SK-N-SH treated with all-trans-retinoic acid at 6 μM for 48 hours (cell line): ENCODE results near the gene INPP5B.

ENCODE experiments used
- ATAC-seq: fragments of 200-7000 bp; cut with Tn5 transposase; 3 replicates; pipeline ENCODE4 v1.9.1; 2020; ENCODE audit warnings: mild to moderate bottlenecking, moderate library complexity
- ARNTL ChIP-seq: fragments of 450-650 bp; formaldehyde crosslinking; IDR thresholded peaks from 2 replicates; pipeline ENCODE4 v1.5.0; 2020; ENCODE audit warnings: low read depth, mild to moderate bottlenecking, moderate library complexity, borderline replicate concordance
- BACH2 ChIP-seq: fragments of 250-450 bp; sonication (Bioruptor Pico); IDR thresholded peaks from 2 replicates; pipeline ENCODE4 v1.9.0; 2021; ENCODE audit warnings: mild to moderate bottlenecking, borderline replicate concordance
- CSDC2 ChIP-seq: fragments of 250-450 bp; sonication (Bioruptor Pico); IDR thresholded peaks from 2 replicates; pipeline ENCODE4 v1.5.0; 2020; ENCODE audit warnings: mild to moderate bottlenecking, moderate library complexity
- GLIS3 ChIP-seq: fragments of 250-450 bp; sonication (Bioruptor Pico); IDR thresholded peaks from 2 replicates; pipeline ENCODE4 v1.5.0; 2020; ENCODE audit warnings: mild to moderate bottlenecking, moderate library complexity
- ISL1 ChIP-seq: fragments of 250-450 bp; sonication (Bioruptor Pico); IDR thresholded peaks from 2 replicates; pipeline ENCODE4 v2.1.2; 2022; ENCODE audit warnings: mild to moderate bottlenecking, moderate library complexity
- OSR1 ChIP-seq: fragments of 250-450 bp; sonication (Bioruptor Pico); IDR thresholded peaks from 2 replicates; pipeline ENCODE4 v1.8.0; 2022; ENCODE audit warnings: moderate library complexity, mild to moderate bottlenecking, inconsistent platforms
- PPARA ChIP-seq: fragments of 250-450 bp; sonication (Bioruptor Pico); IDR thresholded peaks from 2 replicates; pipeline ENCODE4 v1.5.0; 2020; ENCODE audit warnings: mild to moderate bottlenecking, borderline replicate concordance
- RARB ChIP-seq: fragments of 250-450 bp; sonication (Bioruptor Pico); IDR thresholded peaks from 2 replicates; pipeline ENCODE4 v1.8.0; 2021; ENCODE audit warnings: mild to moderate bottlenecking, moderate library complexity
- SNAI2 ChIP-seq: fragments of 250-450 bp; sonication (Bioruptor Pico); IDR thresholded peaks from 2 replicates; pipeline ENCODE4 v1.5.0; 2020; ENCODE audit warnings: mild to moderate bottlenecking, moderate library complexity
- TCF4 ChIP-seq: fragments of 250-450 bp; sonication (Bioruptor Pico); IDR thresholded peaks from 2 replicates; pipeline ENCODE4 v1.8.0; 2021; ENCODE audit warnings: mild to moderate bottlenecking, moderate library complexity, borderline replicate concordance
- TOX ChIP-seq: fragments of 250-450 bp; sonication (Bioruptor Pico); IDR thresholded peaks from 2 replicates; pipeline ENCODE4 v1.8.0; 2021; ENCODE audit warnings: mild to moderate bottlenecking, moderate library complexity, borderline replicate concordance
- TSHZ2 ChIP-seq: fragments of 250-450 bp; sonication (Bioruptor Pico); IDR thresholded peaks from 2 replicates; pipeline ENCODE4 v1.5.0; 2020; ENCODE audit warnings: mild to moderate bottlenecking, moderate library complexity
- ZC3H10 ChIP-seq: fragments of 250-450 bp; sonication (Bioruptor Pico); IDR thresholded peaks from 2 replicates; pipeline ENCODE4 v1.5.1; 2021; ENCODE audit warnings: mild to moderate bottlenecking, moderate library complexity
- ZFP3 ChIP-seq: fragments of 250-450 bp; sonication (Bioruptor Pico); IDR thresholded peaks from 2 replicates; pipeline ENCODE4 v1.5.0; 2020; ENCODE audit warnings: mild to moderate bottlenecking, moderate library complexity
- ZFP30 ChIP-seq: fragments of 450-650 bp; formaldehyde crosslinking; IDR thresholded peaks from 2 replicates; pipeline ENCODE4 v1.5.0; 2022; ENCODE audit warnings: mild to moderate bottlenecking, moderate library complexity
- ZNF565 ChIP-seq: fragments of 450-650 bp; formaldehyde crosslinking; conservative IDR thresholded peaks from 2 replicates; pipeline ENCODE4 v1.5.0; 2020; ENCODE audit warnings: low read depth, mild to moderate bottlenecking, moderate library complexity
- ZNF70 ChIP-seq: fragments of 450-650 bp; formaldehyde crosslinking; IDR thresholded peaks from 2 replicates; pipeline ENCODE4 v1.5.0; 2020; ENCODE audit warnings: mild to moderate bottlenecking, moderate library complexity
- ZNF8 ChIP-seq: fragments of 450-650 bp; formaldehyde crosslinking; IDR thresholded peaks from 2 replicates; pipeline ENCODE4 v1.5.0; 2020; ENCODE audit warnings: mild to moderate bottlenecking, moderate library complexity
- TF ChIP-seq, protein P1 (sequence below): fragments of 250-450 bp; sonication (Bioruptor Pico); IDR thresholded peaks from 2 replicates; pipeline ENCODE4 v1.8.0; 2021; ENCODE audit warnings: low read depth, mild to moderate bottlenecking, moderate library complexity, borderline replicate concordance
- TF ChIP-seq, protein P2 (sequence below): fragments of 250-450 bp; sonication (Bioruptor Pico); IDR thresholded peaks from 2 replicates; pipeline ENCODE4 v1.5.1; 2020; ENCODE audit warnings: low read depth, mild to moderate bottlenecking, moderate library complexity
- TF ChIP-seq, protein P3 (sequence below): fragments of 250-450 bp; sonication (Bioruptor Pico); IDR thresholded peaks from 2 replicates; pipeline ENCODE4 v1.8.0; 2020; ENCODE audit warnings: mild to moderate bottlenecking, moderate library complexity, borderline replicate concordance
- TF ChIP-seq, protein P4 (sequence below): fragments of 250-450 bp; sonication (Bioruptor Pico); IDR thresholded peaks from 2 replicates; pipeline ENCODE4 v1.5.1; 2021; ENCODE audit warnings: mild to moderate bottlenecking, moderate library complexity

INPP5B gene

DNA sequence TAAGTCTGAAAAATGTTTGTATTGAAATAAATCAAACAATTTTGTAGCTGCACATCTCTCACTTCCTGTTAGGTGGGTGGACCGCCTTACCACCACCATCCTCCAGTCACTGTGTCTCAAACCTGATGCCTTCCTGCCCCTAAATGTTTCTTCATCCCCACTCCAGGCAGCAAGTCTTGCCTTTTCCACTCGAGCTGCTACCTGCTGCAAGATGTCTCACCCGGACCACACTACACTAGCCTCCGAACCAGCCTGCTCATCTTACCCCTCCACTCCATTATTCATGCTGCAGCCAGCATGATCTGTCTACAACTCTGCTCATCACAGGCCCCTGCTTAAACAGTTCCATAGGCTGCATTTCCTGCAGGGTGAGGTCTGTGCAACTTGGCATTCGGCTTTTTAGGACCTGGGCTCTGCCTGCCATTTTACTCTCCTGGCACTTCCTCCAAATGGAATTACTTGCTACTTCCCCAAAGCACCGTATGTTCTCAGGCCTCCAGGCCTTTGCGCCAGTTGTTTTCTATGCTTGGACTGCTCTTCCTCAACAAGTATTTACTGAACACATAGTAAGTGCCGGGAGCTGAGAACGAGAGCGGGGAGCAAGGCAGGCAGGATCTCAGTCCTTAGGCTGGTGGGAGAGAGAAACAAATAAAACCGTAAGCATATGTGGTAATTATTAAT lies 48.2 kb upstream of the INPP5B start:
- no peak for ATAC-seq

GRCh38 chr1:37989361-37989930 lies 42.6 kb upstream of the INPP5B start:
- peak; percentile 54 for ATAC-seq
- TF ChIP-seq TCF4 (CRISPR knock-in tag) = no peak
- TF ChIP-seq ARNTL (CRISPR knock-in tag) = no peak
- TF ChIP-seq CSDC2 = no peak
- no peak for TF ChIP-seq BACH2 (CRISPR knock-in tag)
- no peak for TF ChIP-seq OSR1
- no peak for TF ChIP-seq ZFP30 (CRISPR knock-in tag)
- no peak for TF ChIP-seq TOX (CRISPR knock-in tag)
- TF ChIP-seq ISL1 (CRISPR knock-in tag) = no peak
- TF ChIP-seq ZC3H10 (CRISPR knock-in tag) = no peak
- TF ChIP-seq TSHZ2 (CRISPR knock-in tag) = no peak
- no peak for TF ChIP-seq ZNF70
- TF ChIP-seq, protein P1, sequence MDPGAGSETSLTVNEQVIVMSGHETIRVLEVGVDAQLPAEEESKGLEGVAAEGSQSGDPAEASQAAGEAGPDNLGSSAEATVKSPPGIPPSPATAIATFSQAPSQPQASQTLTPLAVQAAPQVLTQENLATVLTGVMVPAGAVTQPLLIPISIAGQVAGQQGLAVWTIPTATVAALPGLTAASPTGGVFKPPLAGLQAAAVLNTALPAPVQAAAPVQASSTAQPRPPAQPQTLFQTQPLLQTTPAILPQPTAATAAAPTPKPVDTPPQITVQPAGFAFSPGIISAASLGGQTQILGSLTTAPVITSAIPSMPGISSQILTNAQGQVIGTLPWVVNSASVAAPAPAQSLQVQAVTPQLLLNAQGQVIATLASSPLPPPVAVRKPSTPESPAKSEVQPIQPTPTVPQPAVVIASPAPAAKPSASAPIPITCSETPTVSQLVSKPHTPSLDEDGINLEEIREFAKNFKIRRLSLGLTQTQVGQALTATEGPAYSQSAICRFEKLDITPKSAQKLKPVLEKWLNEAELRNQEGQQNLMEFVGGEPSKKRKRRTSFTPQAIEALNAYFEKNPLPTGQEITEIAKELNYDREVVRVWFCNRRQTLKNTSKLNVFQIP (CRISPR knock-in tag) = no peak

More for the DNA sequence above, 48.2 kb upstream of the INPP5B start:
- TF ChIP-seq ZNF70 (no peak), GLIS3 (CRISPR knock-in tag) (no peak), ISL1 (CRISPR knock-in tag) (no peak), CSDC2 (no peak), ZNF8 (CRISPR knock-in tag) (no peak), TSHZ2 (CRISPR knock-in tag) (no peak), PPARA (no peak), SNAI2 (CRISPR knock-in tag) (no peak), ZFP3 (CRISPR knock-in tag) (no peak), ARNTL (CRISPR knock-in tag) (no peak), ZNF565 (CRISPR knock-in tag) (no peak), RARB (CRISPR knock-in tag) (no peak), TOX (CRISPR knock-in tag) (no peak), BACH2 (CRISPR knock-in tag) (no peak), ZC3H10 (CRISPR knock-in tag) (no peak), TCF4 (CRISPR knock-in tag) (no peak), OSR1 (no peak)
- TF ChIP-seq, protein P2, sequence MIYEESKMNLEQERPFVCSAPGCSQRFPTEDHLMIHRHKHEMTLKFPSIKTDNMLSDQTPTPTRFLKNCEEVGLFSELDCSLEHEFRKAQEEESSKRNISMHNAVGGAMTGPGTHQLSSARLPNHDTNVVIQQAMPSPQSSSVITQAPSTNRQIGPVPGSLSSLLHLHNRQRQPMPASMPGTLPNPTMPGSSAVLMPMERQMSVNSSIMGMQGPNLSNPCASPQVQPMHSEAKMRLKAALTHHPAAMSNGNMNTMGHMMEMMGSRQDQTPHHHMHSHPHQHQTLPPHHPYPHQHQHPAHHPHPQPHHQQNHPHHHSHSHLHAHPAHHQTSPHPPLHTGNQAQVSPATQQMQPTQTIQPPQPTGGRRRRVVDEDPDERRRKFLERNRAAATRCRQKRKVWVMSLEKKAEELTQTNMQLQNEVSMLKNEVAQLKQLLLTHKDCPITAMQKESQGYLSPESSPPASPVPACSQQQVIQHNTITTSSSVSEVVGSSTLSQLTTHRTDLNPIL (CRISPR knock-in tag) = no peak
- TF ChIP-seq, protein P3, sequence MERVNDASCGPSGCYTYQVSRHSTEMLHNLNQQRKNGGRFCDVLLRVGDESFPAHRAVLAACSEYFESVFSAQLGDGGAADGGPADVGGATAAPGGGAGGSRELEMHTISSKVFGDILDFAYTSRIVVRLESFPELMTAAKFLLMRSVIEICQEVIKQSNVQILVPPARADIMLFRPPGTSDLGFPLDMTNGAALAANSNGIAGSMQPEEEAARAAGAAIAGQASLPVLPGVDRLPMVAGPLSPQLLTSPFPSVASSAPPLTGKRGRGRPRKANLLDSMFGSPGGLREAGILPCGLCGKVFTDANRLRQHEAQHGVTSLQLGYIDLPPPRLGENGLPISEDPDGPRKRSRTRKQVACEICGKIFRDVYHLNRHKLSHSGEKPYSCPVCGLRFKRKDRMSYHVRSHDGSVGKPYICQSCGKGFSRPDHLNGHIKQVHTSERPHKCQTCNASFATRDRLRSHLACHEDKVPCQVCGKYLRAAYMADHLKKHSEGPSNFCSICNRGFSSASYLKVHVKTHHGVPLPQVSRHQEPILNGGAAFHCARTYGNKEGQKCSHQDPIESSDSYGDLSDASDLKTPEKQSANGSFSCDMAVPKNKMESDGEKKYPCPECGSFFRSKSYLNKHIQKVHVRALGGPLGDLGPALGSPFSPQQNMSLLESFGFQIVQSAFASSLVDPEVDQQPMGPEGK (CRISPR knock-in tag) = no peak
- TF ChIP-seq, protein P4, sequence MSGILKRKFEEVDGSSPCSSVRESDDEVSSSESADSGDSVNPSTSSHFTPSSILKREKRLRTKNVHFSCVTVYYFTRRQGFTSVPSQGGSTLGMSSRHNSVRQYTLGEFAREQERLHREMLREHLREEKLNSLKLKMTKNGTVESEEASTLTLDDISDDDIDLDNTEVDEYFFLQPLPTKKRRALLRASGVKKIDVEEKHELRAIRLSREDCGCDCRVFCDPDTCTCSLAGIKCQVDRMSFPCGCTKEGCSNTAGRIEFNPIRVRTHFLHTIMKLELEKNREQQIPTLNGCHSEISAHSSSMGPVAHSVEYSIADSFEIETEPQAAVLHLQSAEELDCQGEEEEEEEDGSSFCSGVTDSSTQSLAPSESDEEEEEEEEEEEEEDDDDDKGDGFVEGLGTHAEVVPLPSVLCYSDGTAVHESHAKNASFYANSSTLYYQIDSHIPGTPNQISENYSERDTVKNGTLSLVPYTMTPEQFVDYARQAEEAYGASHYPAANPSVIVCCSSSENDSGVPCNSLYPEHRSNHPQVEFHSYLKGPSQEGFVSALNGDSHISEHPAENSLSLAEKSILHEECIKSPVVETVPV (CRISPR knock-in tag) = no peak
- TF ChIP-seq, all 23 proteins: peak for 0
